Body of pancreas (tissue), 4 donors: ENCODE measurements around the gene SBK1. TPM values are rescaled to one million over a fixed set of nuclear protein-coding genes. Genes with fewer than 3 reads are reported as not detected.

Experiments
- ATAC-seq: fragments of 150-250 bp; one replicate; pipeline ENCODE4 v1.9.1; 2016
- DNase-seq, 4 donors: peaks; one replicate each; pipeline ENCODE4 v3.0.0-alpha.2; 2019
- H3K27ac ChIP-seq, 4 donors: fragments of 200-600 bp; sonication (generic); 1 replicate in 3 of 4; 2 replicates in 1 of 4; pipeline versions ENCODE4 v1.5.1 to v1.6.1; 2016 to 2019; ENCODE audit warnings: mild to moderate bottlenecking in 1 of 4, mixed read lengths in 1 of 4, moderate library complexity in 1 of 4
- H3K27me3 ChIP-seq, 2 donors: fragments of 200-600 bp; sonication (generic); one replicate each; pipeline ENCODE4 v1.6.0; 2016; ENCODE audit warnings: mild to moderate bottlenecking in 1 of 2
- H3K36me3 ChIP-seq, 2 donors: fragments of 200-600 bp; sonication (generic); replicated peaks in 1 of 2; 2 replicates each; pipeline ENCODE4 v1.5.1; 2016; ENCODE audit warnings: low read depth in 2 of 2; ENCODE audit not compliant: insufficient read depth in 1 of 2
- H3K4me1 ChIP-seq: fragments of 200-600 bp; sonication (generic); one replicate; pipeline ENCODE4 v1.6.0; 2016
- H3K4me3 ChIP-seq, 2 donors: fragments of 200-600 bp; sonication (generic); 1 replicate in 1 of 2; 2 replicates in 1 of 2; pipeline ENCODE4 v1.5.1; 2016 to 2019
- H3K9me3 ChIP-seq, 3 donors: fragments of 200-600 bp; sonication (generic); 1 replicate in 2 of 3; 2 replicates in 1 of 3; pipeline ENCODE4 v1.5.1; 2016
- POLR2A ChIP-seq, 3 donors: fragments of 450-650 bp; IDR thresholded peaks; one replicate each; pipeline ENCODE4 v1.6.1; 2016; ENCODE audit warnings: antibody characterized with exemption in 3 of 3, mild to moderate bottlenecking in 2 of 3
- WGBS, 2 donors: methylation state at CpG; one replicate each; pipeline ENCODE4 v1.1.5; 2017; 5-methylcytosine and 5-hydroxymethylcytosine counted together
- intact Hi-C: fragments of 100-400 bp; cut with DNase I; formaldehyde crosslinking; loops from one replicate; pipeline ENCODE4 v1.15.1; 2023
- total RNA-seq, 2 donors: library from RNA; depleted of rRNA; stranded (reverse); fragments of >200 nt; gene quantifications; one replicate each; pipeline ENCODE4 v1.1.0, GENCODE V29; 2016
- TF ChIP-seq, protein P1 (sequence below), 7 experiments: fragments of 450-650 bp in 4 of 7; fragments of 200-600 bp in 3 of 7; sonication (generic) in 3 of 7; IDR thresholded peaks; one replicate each; pipeline ENCODE4 v1.5.1; 2016 to 2019; ENCODE audit warnings: antibody characterized with exemption in 7 of 7

Gene SBK1
- total RNA-seq, 2 donors from 2014 or later = 1.3 to 2.6 TPM

DNA sequence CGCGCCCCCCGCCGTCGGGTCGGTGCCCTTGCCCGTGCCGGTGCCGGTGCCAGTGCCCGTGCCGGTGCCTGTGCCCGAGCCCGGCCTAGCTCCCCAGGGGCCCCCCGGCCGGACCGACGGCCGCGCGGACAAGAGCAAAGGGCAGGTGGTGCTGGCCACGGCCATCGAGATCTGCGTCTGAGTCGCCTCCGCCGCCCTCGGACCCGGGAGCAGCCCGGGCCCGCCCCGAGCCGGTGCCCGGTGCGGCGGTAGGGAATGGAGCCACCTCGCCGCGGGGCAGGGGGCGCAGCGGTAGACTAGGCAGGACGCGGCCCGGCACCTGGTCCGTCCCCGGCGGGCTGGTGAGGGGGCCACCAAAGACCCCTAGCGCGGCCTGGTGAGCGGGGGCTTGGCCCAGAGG is 28.4 kb downstream of the SBK1 start:
- TF ChIP-seq, protein P1, sequence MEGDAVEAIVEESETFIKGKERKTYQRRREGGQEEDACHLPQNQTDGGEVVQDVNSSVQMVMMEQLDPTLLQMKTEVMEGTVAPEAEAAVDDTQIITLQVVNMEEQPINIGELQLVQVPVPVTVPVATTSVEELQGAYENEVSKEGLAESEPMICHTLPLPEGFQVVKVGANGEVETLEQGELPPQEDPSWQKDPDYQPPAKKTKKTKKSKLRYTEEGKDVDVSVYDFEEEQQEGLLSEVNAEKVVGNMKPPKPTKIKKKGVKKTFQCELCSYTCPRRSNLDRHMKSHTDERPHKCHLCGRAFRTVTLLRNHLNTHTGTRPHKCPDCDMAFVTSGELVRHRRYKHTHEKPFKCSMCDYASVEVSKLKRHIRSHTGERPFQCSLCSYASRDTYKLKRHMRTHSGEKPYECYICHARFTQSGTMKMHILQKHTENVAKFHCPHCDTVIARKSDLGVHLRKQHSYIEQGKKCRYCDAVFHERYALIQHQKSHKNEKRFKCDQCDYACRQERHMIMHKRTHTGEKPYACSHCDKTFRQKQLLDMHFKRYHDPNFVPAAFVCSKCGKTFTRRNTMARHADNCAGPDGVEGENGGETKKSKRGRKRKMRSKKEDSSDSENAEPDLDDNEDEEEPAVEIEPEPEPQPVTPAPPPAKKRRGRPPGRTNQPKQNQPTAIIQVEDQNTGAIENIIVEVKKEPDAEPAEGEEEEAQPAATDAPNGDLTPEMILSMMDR (IDR thresholded peaks at IDR 0.05) = no peak
- peaks cover 3% of the 10 kb centered on the region for H3K4me1 ChIP-seq
- no peaks in the 10 kb centered on the region for H3K27me3 ChIP-seq
- no peaks in the 10 kb centered on the region for H3K9me3 ChIP-seq
- DNase-seq = no peak
- H3K36me3 ChIP-seq = no peaks in the 10 kb centered on the region
- H3K4me3 ChIP-seq = no peak overlapping the region
- WGBS, 2 donors = 91 to 96% methylated on average over 11 to 38 of the region's 49 CpGs
- intact Hi-C loops = no loop called here
- no peak for ATAC-seq
- H3K27ac ChIP-seq = no peak overlapping the region

GRCh38 chr16:28321700-28322411 is 29.5 kb downstream of the SBK1 start:
- no peak for TF ChIP-seq POLR2A (IDR thresholded peaks at IDR 0.05)
- TF ChIP-seq, protein P1 (IDR thresholded peaks at IDR 0.05) = peak; percentile 35 to 58 (median 46)
- WGBS, 2 donors = 58 to 70% methylated on average over 4 to 15 of the region's 20 CpGs
- H3K4me3 ChIP-seq = no peak overlapping the region
- no peaks in the 10 kb centered on the region for H3K27me3 ChIP-seq
- peak in 3 of 4 donors; percentile 24 to 44 (median 40) for DNase-seq
- H3K36me3 ChIP-seq = no peaks in the 10 kb centered on the region
- no peak for ATAC-seq
- no peaks in the 10 kb centered on the region for H3K9me3 ChIP-seq
- peaks cover 2% of the 10 kb centered on the region for H3K4me1 ChIP-seq
- H3K27ac ChIP-seq = no peak overlapping the region
- intact Hi-C loops = no loop called here

- 70 to 75% methylated on average over 5 of the region's 5 CpGs for WGBS, 2 donors
- intact Hi-C loops = no loop called here
- Histone ChIP-seq H3K9me3 (no peaks in the 10 kb centered on the region), H3K4me3 (no peak overlapping the region), H3K4me1 (no peaks in the 10 kb centered on the region), H3K27ac (no peak overlapping the region), H3K27me3 (no peaks in the 10 kb centered on the region), H3K36me3 (no peaks in the 10 kb centered on the region)
- TF ChIP-seq POLR2A (IDR thresholded peaks at IDR 0.05) = no peak
- TF ChIP-seq, protein P1 (IDR thresholded peaks at IDR 0.05) = no peak
- ATAC-seq = no peak
- no peak for DNase-seq
Observed at GRCh38 chr16:28324235-28324886, 32.0 kb downstream of the SBK1 start.

GRCh38 chr16:28324887-28325279 is 32.6 kb downstream of the SBK1 start:
- Histone ChIP-seq H3K36me3 (no peaks in the 10 kb centered on the region), H3K4me1 (no peaks in the 10 kb centered on the region), H3K4me3 (no peak overlapping the region), H3K27ac (no peak overlapping the region), H3K9me3 (no peaks in the 10 kb centered on the region), H3K27me3 (no peaks in the 10 kb centered on the region)
- ATAC-seq = no peak
- intact Hi-C loops = no loop called here
- no peak for DNase-seq
- 77 to 88% methylated on average over 3 of the region's 3 CpGs for WGBS, 2 donors
- TF ChIP-seq POLR2A (IDR thresholded peaks at IDR 0.05) = no peak
- TF ChIP-seq, protein P1 (IDR thresholded peaks at IDR 0.05) = no peak
